GF-D8 (cell line): ENCODE results near the gene GPR107.

Experiments used
- DNase-seq: peaks from one replicate; lab custom pipeline; 2025; lab: John Stamatoyannopoulos, UW

Gene GPR107

GRCh38 chr9:130054325-130054786, 650 bp downstream of the GPR107 start:
- no peak for DNase-seq

- DNase-seq, result no peak
Measured at GRCh38 chr9:130054820-130055219, 1.1 kb downstream of the GPR107 start.

GRCh38 chr9:130058154-130058553, 4.4 kb downstream of the GPR107 start:
- DNase-seq, result no peak

- DNase-seq, result no peak
Measured at GRCh38 chr9:130058887-130059286, 5.2 kb downstream of the GPR107 start.

- DNase-seq, result no peak
Measured at GRCh38 chr9:130060296-130060695, 6.6 kb downstream of the GPR107 start.

GRCh38 chr9:130062750-130063149, 9.0 kb downstream of the GPR107 start:
- DNase-seq, result no peak

- no peak for DNase-seq
Measured at GRCh38 chr9:130064621-130065020, 10.9 kb downstream of the GPR107 start.

- DNase-seq, result no peak
Measured at GRCh38 chr9:130069048-130069447, 15.3 kb downstream of the GPR107 start.

GRCh38 chr9:130072515-130073235, 19.0 kb downstream of the GPR107 start:
- no peak for DNase-seq

- DNase-seq, result no peak
Measured at GRCh38 chr9:130073373-130073772, 19.7 kb downstream of the GPR107 start.

GRCh38 chr9:130078547-130078946, 24.8 kb downstream of the GPR107 start:
- DNase-seq, result no peak

- DNase-seq, result no peak
Measured at GRCh38 chr9:130084337-130084736, 30.6 kb downstream of the GPR107 start.

GRCh38 chr9:130088051-130088450, 34.3 kb downstream of the GPR107 start:
- DNase-seq, result no peak

GRCh38 chr9:130089141-130089540, 35.4 kb downstream of the GPR107 start:
- DNase-seq, result no peak

GRCh38 chr9:130090915-130091314, 37.2 kb downstream of the GPR107 start:
- no peak for DNase-seq

GRCh38 chr9:130092910-130093309, 39.2 kb downstream of the GPR107 start:
- DNase-seq, result no peak

GRCh38 chr9:130095872-130096271, 42.2 kb downstream of the GPR107 start:
- DNase-seq, result no peak

GRCh38 chr9:130100681-130101080, 47.0 kb downstream of the GPR107 start:
- no peak for DNase-seq

GRCh38 chr9:130101915-130102314, 48.2 kb downstream of the GPR107 start:
- DNase-seq, result no peak

GRCh38 chr9:130104491-130105193, 50.9 kb downstream of the GPR107 start:
- DNase-seq, result peak; percentile 32

GRCh38 chr9:130106860-130107233, 53.1 kb downstream of the GPR107 start:
- no peak for DNase-seq

GRCh38 chr9:130107234-130107861, 53.6 kb downstream of the GPR107 start:
- no peak for DNase-seq

- no peak for DNase-seq
Measured at GRCh38 chr9:130107955-130108354, 54.2 kb downstream of the GPR107 start.
